ENCODE measurements around the gene ABHD14A. TPM values are rescaled to one million over a fixed set of nuclear protein-coding genes. Genes with fewer than 3 reads are reported as not detected.
A peak's percentile ranks its signal among the peaks of the same experiment; 100 is the strongest.

The ABHD14A gene
- total RNA-seq, 2 experiments from 2014 or later: 10.2 to 12.9 TPM

- Mint-ChIP-seq H3K9me3 (no peaks in the 10 kb centered on the region), H3K36me3 (peaks cover 2% of the 10 kb centered on the region), H3K27me3 (no peaks in the 10 kb centered on the region), H3K4me3 (no peak overlapping the region), H3K27ac (no peak overlapping the region), H3K4me1 (peaks cover 3% of the 10 kb centered on the region)
- DNase-seq: no peak
Measured at GRCh38 chr3:51946796-51947195, 28.1 kb upstream of the ABHD14A start.

DNA sequence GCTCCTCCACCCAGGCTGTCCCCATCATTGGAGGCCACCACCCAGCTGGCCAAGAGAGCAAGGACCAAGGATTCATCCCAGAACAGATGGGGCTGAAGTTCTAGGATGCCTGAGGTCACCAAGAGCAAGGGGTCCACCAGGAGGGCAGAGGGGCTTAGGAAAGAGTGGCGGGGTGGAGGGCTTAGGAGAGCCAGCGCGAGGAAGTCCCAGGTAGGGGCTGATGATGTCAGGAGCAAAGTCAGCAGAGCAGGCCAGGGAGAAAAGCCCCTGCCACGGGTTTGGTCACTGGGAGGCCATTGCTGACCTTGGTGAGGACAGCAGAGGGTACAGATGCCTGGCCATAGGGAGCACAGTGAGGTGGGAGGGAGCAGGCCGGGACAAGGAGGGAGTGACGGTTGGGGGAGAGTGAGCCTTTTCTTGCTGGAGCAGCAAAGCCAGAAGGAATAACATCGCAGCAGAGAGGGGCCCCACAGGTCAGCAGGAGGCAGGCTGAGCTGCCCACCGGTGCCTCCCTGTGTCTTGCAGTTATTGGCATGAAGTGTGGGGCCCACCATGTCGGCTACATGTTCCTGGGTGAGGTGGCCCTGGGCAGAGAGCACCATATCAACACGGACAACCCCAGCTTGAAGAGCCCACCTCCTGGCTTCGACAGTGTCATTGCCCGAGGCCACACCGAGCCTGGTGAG lies 27.5 kb upstream of the ABHD14A start:
- Mint-ChIP-seq H3K27ac (no peak overlapping the region), H3K36me3 (peaks cover 2% of the 10 kb centered on the region), H3K4me1 (peaks cover 3% of the 10 kb centered on the region), H3K9me3 (no peaks in the 10 kb centered on the region), H3K4me3 (no peak overlapping the region), H3K27me3 (no peaks in the 10 kb centered on the region)
- DNase-seq: no peak

DNA sequence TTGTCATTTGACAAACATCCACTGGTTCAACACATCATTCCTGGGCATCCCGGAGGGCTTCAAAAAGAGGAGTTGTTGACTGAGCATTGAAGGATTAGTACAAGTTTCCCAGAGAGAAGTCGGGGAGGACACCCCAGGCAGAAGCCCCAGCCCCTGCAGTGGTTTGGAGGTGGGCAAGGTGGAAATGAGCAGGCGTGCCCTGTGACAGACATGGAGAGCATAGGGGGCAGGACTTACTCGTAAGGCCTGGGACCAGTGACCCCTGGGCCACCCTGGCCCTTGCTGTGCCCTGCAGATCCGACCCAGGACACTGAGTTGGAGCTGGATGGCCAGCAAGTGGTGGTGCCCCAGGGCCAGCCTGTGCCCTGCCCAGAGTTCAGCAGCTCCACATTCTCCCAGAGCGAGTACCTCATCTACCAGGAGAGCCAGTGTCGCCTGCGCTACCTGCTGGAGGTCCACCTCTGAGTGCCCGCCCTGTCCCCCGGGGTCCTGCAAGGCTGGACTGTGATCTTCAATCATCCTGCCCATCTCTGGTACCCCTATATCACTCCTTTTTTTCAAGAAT lies 26.8 kb upstream of the ABHD14A start:
- no peak for DNase-seq
- no peak overlapping the region for H3K4me3 Mint-ChIP-seq

DNA sequence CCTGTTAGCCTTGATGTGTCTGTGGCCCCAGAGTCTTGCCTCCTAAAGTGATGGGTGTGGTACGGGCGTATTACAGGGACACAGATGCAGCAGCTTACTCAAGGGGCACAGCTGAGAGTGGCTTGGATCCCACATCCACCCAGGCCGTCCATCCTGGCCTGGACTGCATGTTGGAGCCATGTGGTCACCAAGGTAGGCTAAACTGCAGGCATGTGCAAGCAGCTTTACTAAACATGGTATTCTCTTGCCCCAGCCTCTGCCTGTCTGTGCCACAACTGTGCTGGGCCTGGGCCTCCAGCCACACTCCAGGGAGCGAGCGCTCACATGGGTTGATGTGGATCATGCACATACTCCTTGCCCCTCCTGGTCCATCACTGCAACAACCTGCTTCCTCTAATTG lies 25.7 kb upstream of the ABHD14A start:
- Mint-ChIP-seq H3K4me1 (no peaks in the 10 kb centered on the region), H3K27ac (no peak overlapping the region), H3K9me3 (no peaks in the 10 kb centered on the region), H3K27me3 (peaks cover 13% of the 10 kb centered on the region), H3K36me3 (no peaks in the 10 kb centered on the region), H3K4me3 (no peak overlapping the region)
- DNase-seq: no peak

More for the DNA sequence above, 26.8 kb upstream of the ABHD14A start:
- Mint-ChIP-seq H3K27ac (no peak overlapping the region), H3K27me3 (peaks cover 3% of the 10 kb centered on the region), H3K36me3 (no peaks in the 10 kb centered on the region), H3K4me1 (peaks cover under 1% of the 10 kb centered on the region), H3K9me3 (no peaks in the 10 kb centered on the region)

- H3K4me1 Mint-ChIP-seq: no peaks in the 10 kb centered on the region
- H3K9me3 Mint-ChIP-seq: no peaks in the 10 kb centered on the region
- no peak overlapping the region for H3K27ac Mint-ChIP-seq
- H3K4me3 Mint-ChIP-seq: no peak overlapping the region
- DNase-seq: no peak
- peaks cover 27% of the 10 kb centered on the region for H3K27me3 Mint-ChIP-seq
- H3K36me3 Mint-ChIP-seq: no peaks in the 10 kb centered on the region
Measured at GRCh38 chr3:51950899-51951298, 24.0 kb upstream of the ABHD14A start.

DNA sequence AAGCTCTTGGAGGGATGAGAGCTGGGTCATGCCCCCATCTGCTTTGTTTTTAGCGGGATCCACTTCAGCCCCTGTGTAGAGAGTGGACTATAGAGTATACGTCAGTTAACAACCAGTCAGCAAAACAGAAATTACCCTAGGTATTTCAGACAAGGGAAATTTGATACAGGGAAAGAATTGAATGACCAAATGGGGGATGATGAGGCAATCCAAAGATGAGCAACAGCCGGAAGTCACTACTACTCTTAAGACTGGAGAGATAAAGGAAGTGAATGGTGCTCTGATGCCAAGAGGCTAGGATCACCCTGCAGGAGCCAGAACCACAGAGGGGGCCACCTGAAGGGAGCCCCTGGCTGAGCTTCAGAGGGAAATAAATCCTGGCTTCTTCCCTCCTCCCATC lies 21.4 kb upstream of the ABHD14A start:
- Mint-ChIP-seq H3K27ac (no peak overlapping the region), H3K9me3 (no peaks in the 10 kb centered on the region), H3K27me3 (peaks cover 33% of the 10 kb centered on the region), H3K4me3 (no peak overlapping the region), H3K36me3 (no peaks in the 10 kb centered on the region), H3K4me1 (no peaks in the 10 kb centered on the region)
- DNase-seq: no peak

- H3K4me3 Mint-ChIP-seq: no peak overlapping the region
- H3K36me3 Mint-ChIP-seq: no peaks in the 10 kb centered on the region
- peaks cover 33% of the 10 kb centered on the region for H3K27me3 Mint-ChIP-seq
- no peak overlapping the region for H3K27ac Mint-ChIP-seq
- DNase-seq: no peak
- H3K4me1 Mint-ChIP-seq: no peaks in the 10 kb centered on the region
- H3K9me3 Mint-ChIP-seq: no peaks in the 10 kb centered on the region
Measured at GRCh38 chr3:51954105-51954504, 20.8 kb upstream of the ABHD14A start.

- H3K4me1 Mint-ChIP-seq: no peaks in the 10 kb centered on the region
Measured at GRCh38 chr3:51954713-51955112, 20.2 kb upstream of the ABHD14A start.

GRCh38 chr3:51955175-51955892 lies 19.5 kb upstream of the ABHD14A start, which contains the start of gene GPR62:
TSS of gene GPR62 (plus strand) at chr3:51955381. CDS start at chr3:51955653, 272 bp downstream.
- no peak within 1 kb of the TSS for H3K27ac Mint-ChIP-seq
- H3K4me1 Mint-ChIP-seq: no peaks in the 10 kb centered on the region
- H3K27me3 Mint-ChIP-seq: peaks cover 33% of the 10 kb centered on the region
- DNase-seq: no peak
- no peak within 1 kb of the TSS for H3K4me3 Mint-ChIP-seq
- no peaks in the 10 kb centered on the region for H3K36me3 Mint-ChIP-seq
- no peaks in the 10 kb centered on the region for H3K9me3 Mint-ChIP-seq

More at GRCh38 chr3:51954713-51955112, 20.2 kb upstream of the ABHD14A start:
- Mint-ChIP-seq H3K27ac (no peak overlapping the region), H3K36me3 (no peaks in the 10 kb centered on the region), H3K4me3 (no peak overlapping the region), H3K9me3 (no peaks in the 10 kb centered on the region), H3K27me3 (peaks cover 33% of the 10 kb centered on the region)
- DNase-seq: no peak

DNA sequence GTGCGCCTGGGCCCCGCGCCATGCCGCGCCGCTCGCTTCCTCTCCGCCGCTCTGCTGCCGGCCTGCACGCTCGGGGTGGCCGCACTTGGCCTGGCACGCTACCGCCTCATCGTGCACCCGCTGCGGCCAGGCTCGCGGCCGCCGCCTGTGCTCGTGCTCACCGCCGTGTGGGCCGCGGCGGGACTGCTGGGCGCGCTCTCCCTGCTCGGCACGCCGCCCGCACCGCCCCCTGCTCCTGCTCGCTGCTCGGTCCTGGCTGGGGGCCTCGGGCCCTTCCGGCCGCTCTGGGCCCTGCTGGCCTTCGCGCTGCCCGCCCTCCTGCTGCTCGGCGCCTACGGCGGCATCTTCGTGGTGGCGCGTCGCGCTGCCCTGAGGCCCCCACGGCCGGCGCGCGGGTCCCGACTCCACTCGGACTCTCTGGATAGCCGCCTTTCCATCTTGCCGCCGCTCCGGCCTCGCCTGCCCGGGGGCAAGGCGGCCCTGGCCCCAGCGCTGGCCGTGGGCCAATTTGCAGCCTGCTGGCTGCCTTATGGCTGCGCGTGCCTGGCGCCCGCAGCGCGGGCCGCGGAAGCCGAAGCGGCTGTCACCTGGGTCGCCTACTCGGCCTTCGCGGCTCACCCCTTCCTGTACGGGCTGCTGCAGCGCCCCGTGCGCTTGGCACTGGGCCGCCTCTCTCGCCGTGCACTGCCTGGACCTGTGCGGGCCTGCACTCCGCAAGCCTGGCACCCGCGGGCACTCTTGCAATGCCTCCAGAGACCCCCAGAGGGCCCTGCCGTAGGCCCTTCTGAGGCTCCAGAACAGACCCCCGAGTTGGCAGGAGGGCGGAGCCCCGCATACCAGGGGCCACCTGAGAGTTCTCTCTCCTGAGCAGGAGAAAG lies 18.7 kb upstream of the ABHD14A start:
- H3K36me3 Mint-ChIP-seq: no peaks in the 10 kb centered on the region
- no peaks in the 10 kb centered on the region for H3K4me1 Mint-ChIP-seq
- peaks cover 33% of the 10 kb centered on the region for H3K27me3 Mint-ChIP-seq
- DNase-seq: peak; percentile 48
- no peak overlapping the region for H3K27ac Mint-ChIP-seq
- H3K9me3 Mint-ChIP-seq: no peaks in the 10 kb centered on the region
- peak overlapping the region; percentile 33 for H3K4me3 Mint-ChIP-seq

DNA sequence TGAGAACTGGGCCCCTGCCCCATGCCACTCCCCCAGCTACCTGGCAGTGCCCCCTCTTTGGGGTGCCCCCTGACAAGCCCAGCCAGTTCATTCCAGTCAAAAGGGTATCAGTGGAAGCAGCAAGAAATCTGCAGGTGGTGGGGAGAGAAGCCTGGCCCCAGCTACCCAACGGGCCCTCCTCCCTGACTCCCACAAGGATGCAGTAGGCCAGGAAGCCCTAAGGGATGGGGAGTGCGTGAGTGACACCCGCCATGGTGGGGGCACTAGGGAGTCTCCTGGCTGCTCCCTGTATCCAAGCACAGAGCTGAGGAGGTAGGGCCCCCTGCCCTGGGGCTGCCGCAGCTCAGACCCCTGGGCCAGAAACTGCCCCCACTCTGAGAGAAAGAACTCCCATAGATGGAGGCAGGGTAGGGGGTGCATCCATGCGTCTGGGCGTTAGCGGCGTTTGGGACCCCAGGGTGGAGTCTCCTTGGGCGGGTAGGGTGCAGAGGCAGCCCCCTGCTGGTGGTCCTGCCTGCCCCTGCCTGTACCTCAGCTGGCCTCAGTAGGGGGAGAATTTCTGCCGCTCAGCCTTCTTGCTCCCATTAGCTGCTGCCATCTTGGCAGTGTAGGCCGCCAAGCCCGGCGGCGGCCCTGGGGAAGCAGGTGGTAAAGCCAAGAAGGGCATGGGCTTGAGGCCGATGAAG lies 17.2 kb upstream of the ABHD14A start:
- no peaks in the 10 kb centered on the region for H3K9me3 Mint-ChIP-seq
- H3K4me3 Mint-ChIP-seq: no peak overlapping the region
- H3K27ac Mint-ChIP-seq: no peak overlapping the region
- H3K27me3 Mint-ChIP-seq: peaks cover 33% of the 10 kb centered on the region
- no peaks in the 10 kb centered on the region for H3K4me1 Mint-ChIP-seq
- no peak for DNase-seq
- H3K36me3 Mint-ChIP-seq: no peaks in the 10 kb centered on the region

- Mint-ChIP-seq H3K27me3 (peaks cover 23% of the 10 kb centered on the region), H3K27ac (no peak overlapping the region), H3K4me3 (no peak overlapping the region), H3K4me1 (no peaks in the 10 kb centered on the region), H3K36me3 (no peaks in the 10 kb centered on the region), H3K9me3 (no peaks in the 10 kb centered on the region)
- no peak for DNase-seq
Measured at GRCh38 chr3:51958603-51959521, 16.0 kb upstream of the ABHD14A start.

- Mint-ChIP-seq H3K9me3 (no peaks in the 10 kb centered on the region), H3K27me3 (peaks cover 15% of the 10 kb centered on the region), H3K27ac (no peak overlapping the region), H3K36me3 (no peaks in the 10 kb centered on the region), H3K4me3 (no peak overlapping the region), H3K4me1 (no peaks in the 10 kb centered on the region)
- no peak for DNase-seq
Measured at GRCh38 chr3:51959651-51960050, 15.2 kb upstream of the ABHD14A start.

All from activated naive CD8-positive, alpha-beta T cell treated with anti-CD3 and anti-CD28 coated beads for 36 hours (primary cell).